Activated CD8-positive, alpha-beta T cell treated with anti-CD3 and anti-CD28 coated beads for 36 hours (primary cell): Measurements from ENCODE around the gene NAALADL2. TPM values are rescaled to one million over a fixed set of nuclear protein-coding genes. Genes with fewer than 3 reads are reported as not detected.

Source experiments
- ATAC-seq: fragments of 200-7000 bp; cut with Tn5 transposase; one replicate; pipeline ENCODE4 v1.10.0; 2021; ENCODE audit warnings: mild to moderate bottlenecking, moderate library complexity
- CTCF ChIA-PET: fragments of 350-600 bp; sonication (Branson Sonifier 250); formaldehyde crosslinking; loops from one replicate; lab custom pipeline; 2021; ENCODE audit warnings: antibody characterized with exemption; lab: Charles Lee
- POLR2A ChIA-PET: fragments of 350-600 bp; sonication (Branson Sonifier 250); formaldehyde crosslinking; loops from one replicate; lab custom pipeline; 2021; ENCODE audit warnings: antibody characterized with exemption; lab: Charles Lee
- DNase-seq: peaks from one replicate; pipeline ENCODE4 v3.0.0-alpha.2; 2020
- H3K27ac Mint-ChIP-seq: one replicate; pipeline ENCODE4 v1.8.0; 2021; ENCODE audit warnings: mild to moderate bottlenecking, mixed read lengths
- H3K27me3 Mint-ChIP-seq: one replicate; pipeline ENCODE4 v1.8.0; 2021; ENCODE audit warnings: mixed read lengths
- H3K36me3 Mint-ChIP-seq: one replicate; pipeline ENCODE4 v1.8.0; 2021; ENCODE audit warnings: low read depth, mixed read lengths
- H3K4me1 Mint-ChIP-seq: one replicate; pipeline ENCODE4 v1.8.0; 2021; ENCODE audit warnings: low read depth, mixed read lengths
- H3K4me3 Mint-ChIP-seq: one replicate; pipeline ENCODE4 v1.8.0; 2021; ENCODE audit warnings: mild to moderate bottlenecking, moderate library complexity, mixed read lengths
- H3K9me3 Mint-ChIP-seq: one replicate; pipeline ENCODE4 v1.8.0; 2021; ENCODE audit warnings: mixed read lengths
- intact Hi-C: fragments of 100-400 bp; cut with micrococcal nuclease; formaldehyde crosslinking; loops from one replicate; pipeline ENCODE4 v1.10.0; 2022
- total RNA-seq, 2 experiments: library from RNA; stranded (reverse); gene quantifications; one replicate each; pipeline ENCODE4 v1.2.3, GENCODE V29; 2021
- TF ChIP-seq, protein P1 (sequence below): fragments of 200-600 bp; IDR thresholded peaks from one replicate; pipeline ENCODE4 v1.8.0; 2022; ENCODE audit warnings: antibody characterized with exemption, mild to moderate bottlenecking

The NAALADL2 gene
- total RNA-seq, 2 experiments from 2014 or later: 0.60 TPM; not detected in 1

DNA sequence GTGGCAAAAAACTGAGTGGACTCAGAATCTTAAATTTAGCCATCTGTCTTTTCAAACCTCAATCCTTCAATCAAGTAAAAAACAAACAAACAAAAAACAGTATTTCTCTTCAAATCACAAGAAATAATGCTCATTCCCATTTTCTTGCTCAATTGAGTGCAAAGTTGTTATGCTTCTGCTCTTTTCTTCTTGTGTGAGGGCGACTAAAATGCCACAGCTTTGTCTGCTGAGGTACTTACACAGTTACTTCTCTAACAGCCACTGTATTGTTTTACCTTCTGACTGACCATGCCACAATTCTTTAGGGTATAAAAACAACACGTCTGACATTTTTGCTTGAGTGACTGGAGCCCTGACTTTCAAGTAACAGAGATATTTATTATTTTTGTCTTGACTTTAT is 617.4 kb downstream of the NAALADL2 start:
- ATAC-seq (no peak), DNase-seq (no peak)
- H3K27ac Mint-ChIP-seq: no peak overlapping the region
- H3K36me3 Mint-ChIP-seq: no peaks in the 10 kb centered on the region
- intact Hi-C loops: no loop called here
- POLR2A ChIA-PET: no interaction called here
- H3K9me3 Mint-ChIP-seq: no peaks in the 10 kb centered on the region
- CTCF ChIA-PET: no interaction called here
- no peak overlapping the region for H3K4me3 Mint-ChIP-seq
- H3K4me1 Mint-ChIP-seq: no peaks in the 10 kb centered on the region
- H3K27me3 Mint-ChIP-seq: no peaks in the 10 kb centered on the region
- TF ChIP-seq, protein P1, sequence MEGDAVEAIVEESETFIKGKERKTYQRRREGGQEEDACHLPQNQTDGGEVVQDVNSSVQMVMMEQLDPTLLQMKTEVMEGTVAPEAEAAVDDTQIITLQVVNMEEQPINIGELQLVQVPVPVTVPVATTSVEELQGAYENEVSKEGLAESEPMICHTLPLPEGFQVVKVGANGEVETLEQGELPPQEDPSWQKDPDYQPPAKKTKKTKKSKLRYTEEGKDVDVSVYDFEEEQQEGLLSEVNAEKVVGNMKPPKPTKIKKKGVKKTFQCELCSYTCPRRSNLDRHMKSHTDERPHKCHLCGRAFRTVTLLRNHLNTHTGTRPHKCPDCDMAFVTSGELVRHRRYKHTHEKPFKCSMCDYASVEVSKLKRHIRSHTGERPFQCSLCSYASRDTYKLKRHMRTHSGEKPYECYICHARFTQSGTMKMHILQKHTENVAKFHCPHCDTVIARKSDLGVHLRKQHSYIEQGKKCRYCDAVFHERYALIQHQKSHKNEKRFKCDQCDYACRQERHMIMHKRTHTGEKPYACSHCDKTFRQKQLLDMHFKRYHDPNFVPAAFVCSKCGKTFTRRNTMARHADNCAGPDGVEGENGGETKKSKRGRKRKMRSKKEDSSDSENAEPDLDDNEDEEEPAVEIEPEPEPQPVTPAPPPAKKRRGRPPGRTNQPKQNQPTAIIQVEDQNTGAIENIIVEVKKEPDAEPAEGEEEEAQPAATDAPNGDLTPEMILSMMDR: no peak

DNA sequence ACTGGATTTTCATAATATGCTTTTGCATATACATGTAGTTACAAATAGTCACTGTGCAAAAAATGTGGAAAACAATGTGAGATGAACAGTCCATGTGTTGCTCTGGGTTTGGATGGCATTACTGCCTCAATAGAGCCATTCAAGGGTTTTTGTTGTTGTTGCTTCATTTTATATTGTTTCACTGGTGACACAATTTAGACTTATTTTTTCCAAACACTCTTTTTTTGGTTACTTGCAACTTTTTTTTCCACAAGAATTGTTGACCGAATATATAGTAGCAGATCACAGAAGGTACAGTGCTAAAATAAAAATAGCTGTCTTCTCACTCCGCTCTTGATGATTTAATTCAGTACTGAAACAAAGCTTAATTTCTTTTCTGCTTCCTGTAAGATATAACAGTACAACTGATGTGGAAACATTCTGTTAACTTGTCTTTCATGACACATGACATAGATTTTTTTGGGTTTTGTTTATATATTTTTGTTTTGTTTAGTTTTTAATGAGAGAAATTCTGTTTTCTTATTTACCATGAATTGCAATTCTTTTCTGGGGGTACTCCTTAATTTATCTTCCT is 618.6 kb downstream of the NAALADL2 start:
- intact Hi-C loops: no loop called here

DNA sequence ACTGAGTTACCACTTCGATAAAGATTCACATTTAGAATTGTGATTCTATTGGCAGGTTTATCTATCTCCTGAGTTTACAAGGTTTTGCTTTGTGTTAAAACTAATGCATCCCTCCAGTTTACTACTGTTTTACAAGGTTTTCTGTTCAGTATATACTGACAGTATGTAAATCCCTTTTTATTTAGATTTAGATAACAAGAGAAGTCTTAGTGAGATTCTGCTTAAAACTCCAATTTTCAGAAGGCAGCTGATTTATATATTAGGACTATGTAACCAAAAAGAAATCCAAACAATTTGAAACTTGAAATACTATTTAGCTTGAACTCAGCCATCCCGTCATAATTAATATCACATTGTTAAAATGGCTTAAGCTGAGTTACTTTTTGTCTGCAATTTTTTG is 619.2 kb downstream of the NAALADL2 start:
- H3K36me3 Mint-ChIP-seq: no peaks in the 10 kb centered on the region
- H3K27me3 Mint-ChIP-seq: no peaks in the 10 kb centered on the region
- H3K4me3 Mint-ChIP-seq: no peak overlapping the region
- TF ChIP-seq, protein P1: no peak
- no peaks in the 10 kb centered on the region for H3K4me1 Mint-ChIP-seq
- CTCF ChIA-PET: no interaction called here
- ATAC-seq (no peak), DNase-seq (no peak)
- H3K27ac Mint-ChIP-seq: no peak overlapping the region
- POLR2A ChIA-PET: no interaction called here
- no peaks in the 10 kb centered on the region for H3K9me3 Mint-ChIP-seq
- intact Hi-C loops: no loop called here

More for the DNA sequence above, 618.6 kb downstream of the NAALADL2 start:
- ATAC-seq: no peak
- TF ChIP-seq, protein P1: no peak
- H3K27me3 Mint-ChIP-seq: no peaks in the 10 kb centered on the region
- POLR2A ChIA-PET: no interaction called here
- H3K27ac Mint-ChIP-seq: no peak overlapping the region
- CTCF ChIA-PET: no interaction called here
- no peaks in the 10 kb centered on the region for H3K36me3 Mint-ChIP-seq
- no peak for DNase-seq
- no peaks in the 10 kb centered on the region for H3K4me1 Mint-ChIP-seq
- no peaks in the 10 kb centered on the region for H3K9me3 Mint-ChIP-seq
- H3K4me3 Mint-ChIP-seq: no peak overlapping the region

DNA sequence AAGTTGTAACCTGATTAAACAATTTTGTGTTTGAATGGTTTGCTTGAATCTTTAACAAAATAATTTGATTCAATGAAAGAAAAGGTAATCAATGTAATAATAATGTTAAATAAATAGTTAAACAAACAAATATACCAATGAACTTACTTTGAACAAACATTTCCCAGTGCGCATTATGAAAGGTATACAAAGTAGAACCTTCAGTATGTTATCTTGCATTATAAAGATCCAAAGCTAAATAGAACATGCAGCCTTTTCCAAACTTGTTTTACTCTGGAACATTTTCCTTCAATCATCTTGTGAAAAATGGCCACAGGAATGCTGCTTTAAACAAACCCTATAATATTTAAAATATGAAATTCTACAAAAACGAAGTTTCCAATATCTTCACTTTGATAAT is 620.0 kb downstream of the NAALADL2 start:
- Mint-ChIP-seq H3K4me1 (no peaks in the 10 kb centered on the region), H3K27me3 (no peaks in the 10 kb centered on the region)
- intact Hi-C loops: no loop called here

DNA sequence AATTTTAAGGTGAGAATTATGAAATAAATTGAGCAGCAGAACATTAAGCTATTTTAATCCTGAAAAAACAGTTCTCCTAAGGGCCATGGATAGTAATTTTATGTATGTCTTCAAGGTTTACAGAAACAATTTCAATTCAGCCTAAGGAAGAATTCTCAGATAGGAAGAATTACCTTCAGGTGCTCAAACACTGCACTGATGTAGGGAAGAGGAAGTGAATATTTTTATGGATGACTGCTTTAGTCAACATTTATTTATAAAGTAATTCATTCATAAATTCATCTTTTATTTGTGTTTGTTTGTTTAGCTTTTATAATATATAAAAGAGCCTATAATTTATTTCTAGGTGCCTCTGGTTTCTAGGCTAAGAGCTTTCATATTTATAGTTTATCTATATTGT is 620.7 kb downstream of the NAALADL2 start:
- no peaks in the 10 kb centered on the region for H3K27me3 Mint-ChIP-seq
- H3K27ac Mint-ChIP-seq: no peak overlapping the region
- ATAC-seq (no peak), DNase-seq (no peak)
- H3K9me3 Mint-ChIP-seq: no peaks in the 10 kb centered on the region
- H3K4me1 Mint-ChIP-seq: no peaks in the 10 kb centered on the region
- no peaks in the 10 kb centered on the region for H3K36me3 Mint-ChIP-seq
- ChIA-PET CTCF (no interaction called here), POLR2A (no interaction called here)
- TF ChIP-seq, protein P1: no peak
- no peak overlapping the region for H3K4me3 Mint-ChIP-seq
- intact Hi-C loops: no loop called here

More for the DNA sequence above, 620.0 kb downstream of the NAALADL2 start:
- no peaks in the 10 kb centered on the region for H3K36me3 Mint-ChIP-seq
- TF ChIP-seq, protein P1: no peak
- no peak overlapping the region for H3K27ac Mint-ChIP-seq
- ATAC-seq (no peak), DNase-seq (no peak)
- H3K4me3 Mint-ChIP-seq: no peak overlapping the region
- H3K9me3 Mint-ChIP-seq: no peaks in the 10 kb centered on the region
- ChIA-PET CTCF (no interaction called here), POLR2A (no interaction called here)
